HG03558 (cell line): ENCODE measurements around the gene PCSK5.
"Not testable (repeated sequence)": the region's sequence is repeated elsewhere in the genome, so short reads cannot be mapped to it uniquely, and the experiment has no call there.

Experiments used
- ATAC-seq: cut with Tn5 transposase; IDR thresholded peaks from one replicate; pipeline ENCODE4 v1.9.1; 2021; ENCODE audit warnings: moderate number of reproducible peaks; ENCODE audit not compliant: unreplicated experiment; ENCODE audit errors: extremely low read depth

Gene PCSK5

GRCh38 chr9:76038431-76038830 is 148.0 kb downstream of the PCSK5 start:
- no peak for ATAC-seq

- no peak for ATAC-seq
These were observed 153.9 kb downstream of the PCSK5 start for GRCh38 chr9:76044266-76044819.

- no peak for ATAC-seq
These were observed 154.7 kb downstream of the PCSK5 start for GRCh38 chr9:76045221-76045620.

- no peak for ATAC-seq
These were observed 158.9 kb downstream of the PCSK5 start for GRCh38 chr9:76049341-76049740.

- ATAC-seq: no peak
These were observed 177.2 kb downstream of the PCSK5 start for GRCh38 chr9:76067696-76068095.

GRCh38 chr9:76077537-76077936 is 187.1 kb downstream of the PCSK5 start:
- ATAC-seq: no peak

- ATAC-seq: not testable (repeated sequence)
These were observed 190.8 kb downstream of the PCSK5 start for GRCh38 chr9:76081281-76081680.

- no peak for ATAC-seq
These were observed 191.6 kb downstream of the PCSK5 start for GRCh38 chr9:76082057-76082456.

GRCh38 chr9:76085596-76085995 is 195.1 kb downstream of the PCSK5 start:
- ATAC-seq: no peak

GRCh38 chr9:76086539-76086938 is 196.1 kb downstream of the PCSK5 start:
- no peak for ATAC-seq

GRCh38 chr9:76087976-76088375 is 197.5 kb downstream of the PCSK5 start:
- no peak for ATAC-seq

GRCh38 chr9:76090330-76090729 is 199.9 kb downstream of the PCSK5 start:
- no peak for ATAC-seq

- no peak for ATAC-seq
These were observed 200.4 kb downstream of the PCSK5 start for GRCh38 chr9:76090909-76091308.

GRCh38 chr9:76092572-76092971 is 202.1 kb downstream of the PCSK5 start:
- no peak for ATAC-seq

- no peak for ATAC-seq
These were observed 205.1 kb downstream of the PCSK5 start for GRCh38 chr9:76095585-76095984.

GRCh38 chr9:76099516-76099915 is 209.0 kb downstream of the PCSK5 start:
- ATAC-seq: no peak

GRCh38 chr9:76101075-76101474 is 210.6 kb downstream of the PCSK5 start:
- no peak for ATAC-seq

GRCh38 chr9:76101491-76101890 is 211.0 kb downstream of the PCSK5 start:
- no peak for ATAC-seq

- ATAC-seq: no peak
These were observed 211.5 kb downstream of the PCSK5 start for GRCh38 chr9:76101947-76102346.

- no peak for ATAC-seq
These were observed 213.2 kb downstream of the PCSK5 start for GRCh38 chr9:76103531-76104315.

- no peak for ATAC-seq
These were observed 217.0 kb downstream of the PCSK5 start for GRCh38 chr9:76107482-76107881.

- ATAC-seq: no peak
These were observed 219.5 kb downstream of the PCSK5 start for GRCh38 chr9:76109953-76110352.
